GM23248 (cell line): ENCODE results near the gene ACTR1A. TPM values are rescaled to one million over a fixed set of nuclear protein-coding genes. Genes with fewer than 3 reads are reported as not detected.

Experiments used
- DNase-seq: peaks from one replicate; pipeline ENCODE4 v3.0.0-alpha.2; 2015
- H2AFZ ChIP-seq: fragments of 200-600 bp; sonication (generic); 2 replicates; pipeline ENCODE4 v1.6.1; 2016; ENCODE audit warnings: antibody characterized with exemption
- H3F3A ChIP-seq: fragments of 200-600 bp; sonication (generic); 2 replicates; pipeline ENCODE4 v1.6.1; 2016; ENCODE audit warnings: mild to moderate bottlenecking, antibody characterized with exemption, mixed run types; ENCODE audit not compliant: insufficient read depth
- H3K27ac ChIP-seq: fragments of 200-600 bp; sonication (generic); 2 replicates; pipeline ENCODE4 v1.5.1; 2016; ENCODE audit warnings: mild to moderate bottlenecking
- H3K27me3 ChIP-seq: fragments of 200-600 bp; sonication (generic); replicated peaks from 2 replicates; pipeline ENCODE4 v1.6.1; 2016; ENCODE audit warnings: mild to moderate bottlenecking; ENCODE audit not compliant: insufficient read depth
- H3K36me3 ChIP-seq: fragments of 200-600 bp; sonication (generic); 2 replicates; pipeline ENCODE4 v1.6.1; 2016; ENCODE audit warnings: low read depth, mild to moderate bottlenecking
- H3K4me1 ChIP-seq: fragments of 200-600 bp; sonication (generic); 2 replicates; pipeline ENCODE4 v1.6.1; 2016; ENCODE audit warnings: mild to moderate bottlenecking; ENCODE audit not compliant: insufficient read depth
- H3K4me2 ChIP-seq: fragments of 200-600 bp; sonication (generic); one replicate; pipeline ENCODE4 v1.6.1; 2016; ENCODE audit warnings: mild to moderate bottlenecking; ENCODE audit not compliant: unreplicated experiment
- H3K4me3 ChIP-seq: fragments of 200-600 bp; sonication (generic); 2 replicates; pipeline ENCODE4 v1.5.1; 2016; ENCODE audit warnings: mild to moderate bottlenecking
- H3K79me2 ChIP-seq: fragments of 200-600 bp; sonication (generic); 2 replicates; pipeline ENCODE4 v1.6.1; 2016; ENCODE audit warnings: mild to moderate bottlenecking; ENCODE audit not compliant: insufficient read depth
- H3K9ac ChIP-seq: fragments of 200-600 bp; sonication (generic); 2 replicates; pipeline ENCODE4 v1.6.1; 2016; ENCODE audit warnings: mild to moderate bottlenecking
- H3K9me2 ChIP-seq: fragments of 200-600 bp; sonication (generic); 2 replicates; pipeline ENCODE4 v1.6.1; 2016; ENCODE audit warnings: mixed run types, mild to moderate bottlenecking, moderate library complexity; ENCODE audit not compliant: insufficient read depth
- H3K9me3 ChIP-seq: fragments of 200-600 bp; sonication (generic); one replicate; pipeline ENCODE4 v1.6.1; 2017; ENCODE audit warnings: low read depth
- H4K20me1 ChIP-seq: fragments of 200-600 bp; sonication (generic); 2 replicates; pipeline ENCODE4 v1.6.0; 2016; ENCODE audit not compliant: insufficient read depth
- EZH2 ChIP-seq: fragments of 200-600 bp; sonication (generic); IDR thresholded peaks from 2 replicates; pipeline ENCODE4 v1.6.1; 2018; ENCODE audit warnings: antibody characterized with exemption, mild to moderate bottlenecking; ENCODE audit not compliant: insufficient read depth, poor library complexity, severe bottlenecking
- EZH2phosphoT487 ChIP-seq: fragments of 200-600 bp; sonication (generic); IDR thresholded peaks from 2 replicates; pipeline ENCODE4 v1.6.1; 2018; ENCODE audit warnings: antibody characterized with exemption, moderate library complexity, mild to moderate bottlenecking, low read depth; ENCODE audit not compliant: insufficient read depth
- WGBS, 2 experiments: methylation state at CpG; one replicate each; pipeline ENCODE4 v1.1.6; 2015 to 2017; ENCODE audit warnings: low lambda C conversion rate in 2 of 2, low coverage in 1 of 2; ENCODE audit errors: missing lambda C conversion rate in 2 of 2; 5-methylcytosine and 5-hydroxymethylcytosine counted together
- in situ Hi-C: fragments of 300-500 bp; cut with MboI; formaldehyde crosslinking; loops from 2 replicates; pipeline ENCODE4 v1.15.0; 2020
- microRNA counts: library from miRNA; unstranded; fragments of <30 nt; microRNA quantifications from one replicate; lab custom pipeline; 2016
- microRNA-seq: library from miRNA; unstranded; fragments of <30 nt; microRNA quantifications from one replicate; pipeline ENCODE4, GENCODE V29; 2016; ENCODE audit warnings: borderline number of aligned reads
- polyA plus RNA-seq: library from polyadenylated mRNA; unstranded; fragments of >200 nt; fragmentation: Nextera tagmentation; extraction: Ambion mirVana; gene quantifications from 2 replicates; pipeline ENCODE4 v1.2.1, GENCODE V29; 2016
- small RNA-seq: library from RNA; depleted of rRNA; stranded (forward); fragments of <200 nt; gene quantifications from one replicate; pipeline ENCODE3, GENCODE V24; 2014; ENCODE audit warnings: low read depth, low replicate concordance
- total RNA-seq: library from RNA; depleted of rRNA; stranded (reverse); fragments of >200 nt; shearing (Covaris generic); gene quantifications from 2 replicates; pipeline ENCODE4 v1.2.3, GENCODE V29; 2014; rRNA removed

Gene ACTR1A
- total and polyA plus RNA-seq, 2 experiments from 2014 or later, result 127 to 134 TPM

GRCh38 chr10:102432162-102432950 is 70.2 kb downstream of the ACTR1A start, which contains the start of gene CUEDC2:
Gene CUEDC2, minus strand, starts transcription at chr10:102432574. Its CDS starts 7,386 bp downstream, at chr10:102425188.
- TF ChIP-seq EZH2phosphoT487, result no peak
- TF ChIP-seq EZH2, result no peak
- Histone ChIP-seq H3K4me2 (peak within 1 kb of the TSS; percentile 88), H3F3A (peaks cover 5% of the 10 kb centered on the region), H3K27me3 (no peaks in the 10 kb centered on the region), H3K9me2 (no peaks in the 10 kb centered on the region), H3K79me2 (peaks cover 31% of the 10 kb centered on the region), H3K4me1 (peaks cover 20% of the 10 kb centered on the region), H3K9ac (peak within 1 kb of the TSS; percentile 95), H3K9me3 (no peaks in the 10 kb centered on the region), H3K27ac (peak within 1 kb of the TSS; percentile 56), H4K20me1 (no peaks in the 10 kb centered on the region), H2AFZ (peak within 1 kb of the TSS; percentile 96), H3K36me3 (no peaks in the 10 kb centered on the region), H3K4me3 (peak within 1 kb of the TSS; percentile 91)
- in situ Hi-C loops, result no loop called here
- peak; percentile 97 for DNase-seq
- 1% methylated on average over 40 to 48 of the region's 52 CpGs for WGBS, 2 experiments

GRCh38 chr10:102431452-102432124 is 70.9 kb downstream of the ACTR1A start:
- no peaks in the 10 kb centered on the region for H4K20me1 ChIP-seq
- H3K4me3 ChIP-seq, result peak overlapping the region; percentile 91
- peaks cover 6% of the 10 kb centered on the region for H3F3A ChIP-seq
- no peaks in the 10 kb centered on the region for H3K27me3 ChIP-seq
- in situ Hi-C loops, result no loop called here
- peaks cover 28% of the 10 kb centered on the region for H3K4me1 ChIP-seq
- H2AFZ ChIP-seq, result peak overlapping the region; percentile 96
- peak overlapping the region; percentile 56 for H3K27ac ChIP-seq
- peaks cover 28% of the 10 kb centered on the region for H3K79me2 ChIP-seq
- peak overlapping the region; percentile 88 for H3K4me2 ChIP-seq
- no peak for TF ChIP-seq EZH2phosphoT487
- no peak for TF ChIP-seq EZH2
- WGBS, 2 experiments, result 25% methylated on average over 4 of the region's 4 CpGs
- H3K9ac ChIP-seq, result peak overlapping the region; percentile 95
- H3K9me3 ChIP-seq, result no peaks in the 10 kb centered on the region
- H3K36me3 ChIP-seq, result no peaks in the 10 kb centered on the region
- no peaks in the 10 kb centered on the region for H3K9me2 ChIP-seq
- peak; percentile 72 for DNase-seq

- Histone ChIP-seq H3K4me1 (peaks cover 18% of the 10 kb centered on the region), H3F3A (peaks cover 6% of the 10 kb centered on the region; the same call in 1 of the 2 replicates), H3K4me2 (no peak overlapping the region), H3K4me3 (no peak overlapping the region), H4K20me1 (no peaks in the 10 kb centered on the region), H3K79me2 (peaks cover 29% of the 10 kb centered on the region), H3K27me3 (no peaks in the 10 kb centered on the region), H3K36me3 (no peaks in the 10 kb centered on the region), H2AFZ (no peak overlapping the region), H3K9me3 (no peaks in the 10 kb centered on the region), H3K9me2 (no peaks in the 10 kb centered on the region), H3K9ac (no peak overlapping the region), H3K27ac (no peak overlapping the region)
- in situ Hi-C loops, result no loop called here
- 91% methylated on average over 8 of the region's 8 CpGs for WGBS, 2 experiments
- TF ChIP-seq EZH2phosphoT487, result no peak
- TF ChIP-seq EZH2, result no peak
- DNase-seq, result no peak
Measured at GRCh38 chr10:102429468-102429867, 73.0 kb downstream of the ACTR1A start.

MicroRNAs encoded within 50 kb of the gene (microRNA counts, 767-probe panel; counts per million panel counts)
- 447 counts per million, percentile 86 among the panel's probes with 10 or more counts for microRNA hsa-miR-146b-3p (lab: Ali Mortazavi, UCI)
- microRNA hsa-miR-146b-5p (lab: Ali Mortazavi, UCI), result 447 counts per million, percentile 86 among the panel's probes with 10 or more counts

Small RNA genes within 50 kb of the gene (microRNA-seq; reads per million reads assigned to microRNA genes)
- gene MIR146B, result 942 reads per million, percentile 75 among the genes with 10 or more reads in this experiment

Small RNA genes within 50 kb of the gene (small RNA-seq; reads per million reads assigned to genes)
- gene MIR146B, result 139 reads per million, percentile 95 among the genes with 10 or more reads in this experiment

Other genes with a start within 250 kb of the ACTR1A start
- 21.5 and 34.7 TPM in 2 replicates for gene NFKB2, start 107.0 kb downstream of the ACTR1A start, total RNA-seq
- 5.7 and 6.7 TPM in 2 replicates for gene NFKB2, start 107.0 kb downstream of the ACTR1A start, polyA plus RNA-seq
- gene PSD, start 83.9 kb downstream of the ACTR1A start, total RNA-seq, result 1.0 and 11.3 TPM in 2 replicates
- 0.95 and 1.8 TPM in 2 replicates for gene PSD, start 83.9 kb downstream of the ACTR1A start, polyA plus RNA-seq
- gene FBXL15, start 81.9 kb downstream of the ACTR1A start, total RNA-seq, result 23.1 and 23.6 TPM in 2 replicates
- gene FBXL15, start 81.9 kb downstream of the ACTR1A start, polyA plus RNA-seq, result 17.7 and 19.8 TPM in 2 replicates
- 54.1 and 58.8 TPM in 2 replicates for gene CUEDC2, start 70.1 kb downstream of the ACTR1A start, total RNA-seq
- 85.9 and 87.6 TPM in 2 replicates for gene CUEDC2, start 70.1 kb downstream of the ACTR1A start, polyA plus RNA-seq
- gene C10orf95, start 51.2 kb downstream of the ACTR1A start, total RNA-seq, result not detected in 2 replicates
- not detected in 2 replicates for gene C10orf95, start 51.2 kb downstream of the ACTR1A start, polyA plus RNA-seq
- 3.1 and 3.7 TPM in 2 replicates for gene SUFU, start 1.3 kb upstream of the ACTR1A start, total RNA-seq
- 5.0 and 5.5 TPM in 2 replicates for gene SUFU, start 1.3 kb upstream of the ACTR1A start, polyA plus RNA-seq
- 108 and 114 TPM in 2 replicates for gene TRIM8, start 141.8 kb upstream of the ACTR1A start, total RNA-seq
- 35.6 and 37.5 TPM in 2 replicates for gene TRIM8, start 141.8 kb upstream of the ACTR1A start, polyA plus RNA-seq
- 3.8 and 5.9 TPM in 2 replicates for gene ARL3, start 211.7 kb upstream of the ACTR1A start, total RNA-seq
- 22.7 and 24.1 TPM in 2 replicates for gene ARL3, start 211.7 kb upstream of the ACTR1A start, polyA plus RNA-seq
- gene SFXN2, start 211.9 kb upstream of the ACTR1A start, total RNA-seq, result 0.51 and 1.1 TPM in 2 replicates
- gene SFXN2, start 211.9 kb upstream of the ACTR1A start, polyA plus RNA-seq, result 1.7 and 1.9 TPM in 2 replicates
- 42.7 and 57.4 TPM in 2 replicates for gene WBP1L, start 241.2 kb upstream of the ACTR1A start, total RNA-seq
- gene WBP1L, start 241.2 kb upstream of the ACTR1A start, polyA plus RNA-seq, result 21.1 and 23.0 TPM in 2 replicates